HG03175 (cell line): ENCODE data around the gene HSPA12A.

Source experiments
- ATAC-seq: cut with Tn5 transposase; IDR thresholded peaks from one replicate; pipeline ENCODE4 v1.9.1; 2021; ENCODE audit warnings: mild to moderate bottlenecking, moderate library complexity; ENCODE audit not compliant: unreplicated experiment

Gene HSPA12A

GRCh38 chr10:116634126-116634975 is 108.0 kb downstream of the HSPA12A start:
- ATAC-seq, result no peak

- no peak for ATAC-seq
These were observed 109.2 kb downstream of the HSPA12A start for GRCh38 chr10:116633216-116633600.

GRCh38 chr10:116632596-116633215 is 109.7 kb downstream of the HSPA12A start:
- no peak for ATAC-seq

GRCh38 chr10:116631871-116632295 is 110.5 kb downstream of the HSPA12A start:
- no peak for ATAC-seq

GRCh38 chr10:116630020-116630419 is 112.3 kb downstream of the HSPA12A start:
- ATAC-seq, result no peak

- no peak for ATAC-seq
These were observed 113.0 kb downstream of the HSPA12A start for GRCh38 chr10:116629340-116629739.

GRCh38 chr10:116627386-116627933 is 114.9 kb downstream of the HSPA12A start:
- no peak for ATAC-seq

GRCh38 chr10:116626815-116627214 is 115.6 kb downstream of the HSPA12A start:
- no peak for ATAC-seq

- no peak for ATAC-seq
These were observed 116.5 kb downstream of the HSPA12A start for GRCh38 chr10:116625845-116626244.

GRCh38 chr10:116621934-116622655 is 120.3 kb downstream of the HSPA12A start:
- no peak for ATAC-seq

- ATAC-seq, result no peak
These were observed 120.9 kb downstream of the HSPA12A start for GRCh38 chr10:116621476-116621875.
